Left lung (tissue), 10 donors: ENCODE measurements around the gene IFI16. TPM values are rescaled to one million over a fixed set of nuclear protein-coding genes. Genes with fewer than 3 reads are reported as not detected.
"Not testable (repeated sequence)": the region's sequence is repeated elsewhere in the genome, so short reads cannot be mapped to it uniquely, and the experiment has no call there.

Experiments used
- ATAC-seq: fragments of 200-7000 bp; cut with Tn5 transposase; one replicate; pipeline ENCODE4 v1.9.1; 2020; ENCODE audit warnings: moderate library complexity
- DNase-seq, 4 donors: peaks; one replicate each; pipeline ENCODE4 v3.0.0-alpha.2; 2013 to 2020
- H3K27ac ChIP-seq, 2 donors: fragments of 200-600 bp; sonication (generic) in 1 of 2; one replicate each; pipeline versions ENCODE4 v1.5.0 to v1.8.0; 2020 to 2021
- H3K27me3 ChIP-seq, 2 donors: fragments of 200-600 bp; sonication (generic) in 1 of 2; one replicate each; pipeline versions ENCODE4 v1.5.0 to v1.8.0; 2020 to 2021
- H3K36me3 ChIP-seq, 2 donors: fragments of 200-600 bp; sonication (generic) in 1 of 2; one replicate each; pipeline versions ENCODE4 v1.5.0 to v1.8.0; 2020 to 2021
- H3K4me1 ChIP-seq, 2 donors: fragments of 200-600 bp; one replicate each; pipeline ENCODE4 v1.8.0; 2021
- H3K4me3 ChIP-seq, 2 donors: fragments of 200-600 bp; sonication (generic) in 1 of 2; one replicate each; pipeline versions ENCODE4 v1.5.0 to v1.8.0; 2020 to 2021; ENCODE audit warnings: mild to moderate bottlenecking in 1 of 2
- H3K9me3 ChIP-seq, 2 donors: fragments of 200-600 bp; sonication (generic) in 1 of 2; one replicate each; pipeline versions ENCODE4 v1.5.0 to v1.8.0; 2020 to 2021
- CTCF ChIP-seq, 2 donors: fragments of 200-600 bp; sonication (generic) in 1 of 2; IDR thresholded peaks; one replicate each; pipeline versions ENCODE4 v1.5.0 to v1.8.0; 2021; ENCODE audit warnings: antibody characterized with exemption in 2 of 2
- intact Hi-C, 2 donors: fragments of 100-400 bp; cut with DNase I; formaldehyde crosslinking; loops; one replicate each; pipeline versions ENCODE4 v1.11.2 to v1.14.2; 2022
- polyA plus RNA-seq, 6 donors: library from polyadenylated mRNA; unstranded; fragments of 120-200 nt; gene quantifications; one replicate each; pipeline ENCODE4 v1.2.1, GENCODE V29; 2013; ENCODE audit not compliant: insufficient read length in 6 of 6
- total RNA-seq, 2 donors: library from RNA; stranded (reverse); fragmentation: NEBNext Ultra II Directional; extraction: Animal tissue kit (Norgen Biotek cat#: 25700); gene quantifications; one replicate each; pipeline ENCODE4 v1.2.1, GENCODE V29; 2021
- donor health status: DM: no; HTN: yes; CAD: no.
- donor health status: DM: no; HTN: no; CAD: no.

Gene IFI16
- total and polyA plus RNA-seq, 8 donors: 69.7 to 132 (median 106) TPM

- H3K9me3 ChIP-seq: no peaks in the 10 kb centered on the region
- TF ChIP-seq CTCF (IDR thresholded peaks at IDR 0.05): no peak
- H3K4me3 ChIP-seq: no peak overlapping the region
- intact Hi-C loops: no loop called here
- no peak overlapping the region for H3K27ac ChIP-seq
- DNase-seq (no peak), ATAC-seq (no peak)
- peaks cover 0 to 84% of the 10 kb centered on the region in 2 donors for H3K36me3 ChIP-seq
- no peaks in the 10 kb centered on the region for H3K27me3 ChIP-seq
- H3K4me1 ChIP-seq: peaks cover 0 to 40% of the 10 kb centered on the region in 2 donors
Observed at GRCh38 chr1:159030877-159031447, 21.3 kb downstream of the IFI16 start.

GRCh38 chr1:159040206-159040605 lies 30.5 kb downstream of the IFI16 start:
- DNase-seq (no peak), ATAC-seq (no peak)
- Histone ChIP-seq H3K27me3 (no peaks in the 10 kb centered on the region), H3K9me3 (no peaks in the 10 kb centered on the region), H3K4me1 (no peaks in the 10 kb centered on the region), H3K27ac (no peak overlapping the region), H3K36me3 (peaks cover 6 to 93% of the 10 kb centered on the region in 2 donors), H3K4me3 (no peak overlapping the region)
- intact Hi-C loops: no loop called here
- no peak for TF ChIP-seq CTCF (IDR thresholded peaks at IDR 0.05)

GRCh38 chr1:159040893-159041724 lies 31.4 kb downstream of the IFI16 start:
- no peak overlapping the region for H3K4me3 ChIP-seq
- H3K9me3 ChIP-seq: no peaks in the 10 kb centered on the region
- no peak for TF ChIP-seq CTCF (IDR thresholded peaks at IDR 0.05)
- H3K36me3 ChIP-seq: peaks cover 6 to 92% of the 10 kb centered on the region in 2 donors
- no peak overlapping the region for H3K27ac ChIP-seq
- no peak for DNase-seq
- intact Hi-C loops: no loop called here
- no peaks in the 10 kb centered on the region for H3K27me3 ChIP-seq
- no peak for ATAC-seq
- H3K4me1 ChIP-seq: no peaks in the 10 kb centered on the region

GRCh38 chr1:159046486-159046885 lies 36.8 kb downstream of the IFI16 start:
- H3K4me1 ChIP-seq, DNase-seq, intact Hi-C loops, H3K27ac ChIP-seq, H3K9me3 ChIP-seq, H3K4me3 ChIP-seq, ATAC-seq, H3K27me3 ChIP-seq: not testable (repeated sequence)
- H3K36me3 ChIP-seq: peaks cover 0 to 84% of the 10 kb centered on the region in 2 donors

- ATAC-seq (no peak), DNase-seq (no peak)
- Histone ChIP-seq H3K4me1 (peaks cover 5 to 40% of the 10 kb centered on the region in 2 donors), H3K9me3 (no peaks in the 10 kb centered on the region), H3K4me3 (no peak overlapping the region), H3K36me3 (peaks cover 5 to 91% of the 10 kb centered on the region in 2 donors), H3K27ac (no peak overlapping the region), H3K27me3 (no peaks in the 10 kb centered on the region)
- no peak for TF ChIP-seq CTCF (IDR thresholded peaks at IDR 0.05)
- intact Hi-C loops: no loop called here
Observed at GRCh38 chr1:159051436-159051835, 41.7 kb downstream of the IFI16 start.
